ENCODE results near the gene SRPK1.

Gene SRPK1

DNA sequence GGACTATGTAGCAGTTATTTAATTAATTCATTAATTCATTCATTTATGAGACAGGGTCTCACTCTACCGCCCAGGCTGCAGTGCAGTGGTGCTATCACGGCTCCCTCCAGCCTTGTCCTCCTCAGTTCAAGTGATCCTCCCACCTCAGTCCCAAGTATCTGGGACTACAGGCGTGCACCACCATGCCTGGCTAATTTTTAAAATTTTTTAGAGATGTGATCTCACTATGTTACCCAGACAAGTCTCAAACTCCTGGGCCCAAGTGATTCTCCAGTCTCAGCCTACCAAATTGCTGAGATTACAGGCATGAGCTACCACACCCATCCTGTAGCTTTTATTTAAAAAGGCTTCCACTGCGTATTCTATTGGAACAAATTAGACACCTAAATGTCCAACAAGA is 23.4 kb downstream of the SRPK1 start:
- TF ChIP-seq ZNF274 (IDR thresholded peaks at IDR 0.05; ENCODE audit: low read depth, low read length): no peak

DNA sequence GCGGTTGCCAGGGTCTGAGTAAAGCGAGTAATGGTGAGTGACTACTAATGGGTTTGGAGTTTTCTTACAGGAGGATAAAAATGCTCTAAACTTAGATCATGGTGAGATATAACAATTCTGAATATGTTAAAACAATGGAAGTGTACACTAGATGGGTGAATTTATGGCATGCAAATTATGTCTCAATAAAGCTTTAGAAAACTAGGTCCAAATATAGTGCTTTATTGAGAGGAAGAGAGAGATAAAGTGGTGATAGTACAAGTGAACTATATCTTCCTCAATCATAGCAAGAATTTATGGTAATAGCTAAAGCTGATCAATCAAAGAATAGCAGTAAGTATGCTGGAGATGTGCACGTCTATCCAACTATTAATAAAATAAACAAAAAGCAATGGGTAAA is 23.9 kb downstream of the SRPK1 start:
- H3K4me3 ChIP-seq (ENCODE audit: low read length): no peak overlapping the region
- TF ChIP-seq ZNF274 (IDR thresholded peaks at IDR 0.05; ENCODE audit: low read depth, low read length): no peak

More for the DNA sequence above, 23.4 kb downstream of the SRPK1 start:
- H3K4me3 ChIP-seq (ENCODE audit: low read length): no peak overlapping the region

DNA sequence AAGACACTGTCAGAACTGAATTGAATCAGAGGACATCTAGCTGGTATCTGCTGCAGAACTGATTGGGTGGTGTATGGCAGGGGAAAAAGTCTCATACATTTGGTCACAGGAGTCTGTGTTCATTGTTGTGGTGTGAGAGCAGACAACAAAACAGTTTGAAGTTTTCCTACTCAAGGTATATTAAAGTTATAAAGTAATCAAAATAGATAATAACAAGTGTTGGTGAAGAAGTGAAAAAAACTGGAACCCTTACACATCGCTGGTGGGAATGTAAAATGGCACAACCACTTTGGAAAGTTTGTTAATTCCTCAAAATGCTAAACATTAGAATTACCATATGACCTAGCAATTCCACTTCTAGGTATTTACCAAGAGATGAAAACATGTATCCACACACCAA is 24.7 kb downstream of the SRPK1 start:
- TF ChIP-seq ZNF274 (IDR thresholded peaks at IDR 0.05; ENCODE audit: low read depth, low read length): no peak
- no peak overlapping the region for H3K4me3 ChIP-seq (ENCODE audit: low read length)

DNA sequence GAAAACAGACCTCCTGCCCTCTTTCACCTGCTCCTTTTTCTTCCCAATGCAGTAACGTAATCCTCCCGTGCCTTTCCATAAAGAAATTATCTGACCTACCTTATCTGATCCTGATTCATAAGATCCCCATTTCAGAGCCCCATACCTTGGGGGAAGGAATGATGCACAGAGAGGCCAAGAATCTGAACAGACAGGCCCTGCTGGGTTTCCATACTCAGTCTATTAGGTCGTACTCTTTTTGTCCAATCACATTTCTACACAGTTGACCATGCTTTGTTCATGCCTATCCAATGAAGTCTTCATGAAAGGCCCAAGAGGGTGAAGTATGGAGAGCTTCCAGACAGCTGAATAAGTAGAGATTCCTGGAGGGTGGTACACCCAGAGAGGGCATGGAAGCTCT is 25.3 kb downstream of the SRPK1 start:
- no peak for TF ChIP-seq ZNF274 (IDR thresholded peaks at IDR 0.05; ENCODE audit: low read depth, low read length)

DNA sequence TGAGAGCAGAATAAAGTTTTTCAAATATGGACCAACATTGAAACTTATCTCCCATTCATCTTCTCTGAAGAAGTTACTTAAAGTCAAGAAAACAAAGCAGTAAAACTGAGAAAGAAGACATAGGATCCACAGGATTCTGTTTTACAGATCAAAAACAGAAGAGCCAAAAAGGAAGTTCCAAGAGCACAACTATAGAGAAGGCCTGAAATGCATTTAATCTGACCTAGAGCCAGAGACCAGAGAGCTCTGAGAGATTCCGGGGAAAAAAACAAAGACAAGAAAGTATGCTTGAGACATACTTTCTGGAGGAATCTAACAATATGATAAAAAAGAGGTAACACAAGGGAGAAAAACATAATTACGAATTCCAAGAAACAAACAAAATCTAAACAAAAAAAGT is 26.1 kb downstream of the SRPK1 start:
- no peak overlapping the region for H3K4me3 ChIP-seq (ENCODE audit: low read length)
- no peak for TF ChIP-seq ZNF274 (IDR thresholded peaks at IDR 0.05; ENCODE audit: low read depth, low read length)

More for the DNA sequence above, 25.3 kb downstream of the SRPK1 start:
- no peak overlapping the region for H3K4me3 ChIP-seq (ENCODE audit: low read length)

DNA sequence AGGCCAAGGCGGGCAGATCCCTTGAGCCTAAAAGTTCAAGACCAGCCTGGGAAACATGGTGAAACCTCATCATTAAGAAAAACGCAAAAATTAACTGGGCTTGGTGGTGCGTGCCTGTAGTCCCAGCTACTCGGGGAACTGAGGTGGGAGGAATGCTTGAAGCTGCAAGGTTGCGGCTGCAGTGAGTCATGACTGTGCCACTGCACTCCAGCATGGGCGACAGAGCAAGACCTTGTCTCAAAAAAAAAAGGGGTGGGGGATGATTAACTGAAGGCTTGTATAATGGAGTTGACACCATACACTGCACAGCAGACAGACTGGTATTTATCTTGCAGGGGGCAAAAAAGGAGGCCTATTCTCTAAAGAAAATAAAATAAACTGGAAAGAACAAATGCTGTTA is 27.7 kb downstream of the SRPK1 start:
- no peak for TF ChIP-seq ZNF274 (IDR thresholded peaks at IDR 0.05; ENCODE audit: low read depth, low read length)
- no peak overlapping the region for H3K4me3 ChIP-seq (ENCODE audit: low read length)

DNA sequence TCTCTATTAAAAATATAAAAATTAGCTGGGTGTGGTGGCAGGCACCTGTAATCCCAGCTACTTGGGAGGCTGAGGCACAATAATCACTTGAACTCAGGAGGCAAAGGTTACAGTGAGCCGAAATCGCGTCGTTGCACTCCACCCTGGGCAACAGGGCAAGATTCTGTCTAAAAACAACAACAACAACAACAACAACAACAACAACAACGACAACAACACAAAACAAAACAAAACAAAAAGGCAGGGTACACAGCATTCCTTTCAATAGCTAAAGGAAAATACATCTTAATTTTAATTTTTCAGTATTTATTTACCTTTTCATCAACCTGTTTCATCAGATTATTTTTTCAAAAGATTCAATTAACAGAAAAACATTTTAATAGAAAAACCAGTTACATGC is 28.4 kb downstream of the SRPK1 start:
- H3K4me3 ChIP-seq (ENCODE audit: low read length): no peak overlapping the region

DNA sequence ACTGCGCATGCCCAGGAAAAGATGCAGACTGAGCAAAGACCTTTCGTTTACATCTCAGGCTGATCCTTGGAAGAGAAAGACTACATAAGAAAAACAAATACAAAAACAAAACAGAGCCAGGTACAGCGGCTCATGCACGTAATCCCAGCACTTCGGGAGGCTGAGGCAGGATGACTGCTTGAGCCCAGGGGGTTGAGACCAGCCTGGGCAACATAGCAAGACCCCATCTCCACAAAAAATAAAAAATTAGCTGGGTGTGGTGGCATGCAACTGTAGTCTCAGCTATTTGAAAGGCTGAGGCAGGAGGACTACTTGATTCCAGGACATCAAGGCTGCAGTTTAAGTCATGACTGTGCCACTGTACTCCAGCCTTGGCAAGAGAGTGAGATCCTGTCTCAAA is 41.7 kb downstream of the SRPK1 start:
- no peak overlapping the region for H3K4me3 ChIP-seq (ENCODE audit: low read length)

More for the DNA sequence above, 28.4 kb downstream of the SRPK1 start:
- TF ChIP-seq ZNF274 (IDR thresholded peaks at IDR 0.05; ENCODE audit: low read depth, low read length): no peak

DNA sequence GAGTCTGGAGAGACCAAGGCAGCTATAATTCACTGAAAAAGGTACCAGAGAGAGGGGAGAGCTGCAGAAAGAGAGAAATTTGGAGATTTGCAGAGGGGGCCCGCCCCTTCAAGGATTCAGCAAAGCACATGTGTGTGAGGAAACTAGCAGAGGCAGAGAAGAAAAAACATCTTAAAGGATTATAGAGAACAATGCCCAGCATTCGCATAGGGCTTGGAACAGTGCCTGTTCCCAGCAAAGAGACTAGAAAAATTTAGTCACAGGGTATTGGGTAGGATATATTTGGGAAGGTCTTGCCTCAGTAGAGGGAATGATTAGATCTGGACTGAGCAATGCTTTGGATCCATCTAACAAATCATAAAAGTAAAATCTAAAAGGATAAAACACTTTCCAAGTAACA is 44.0 kb downstream of the SRPK1 start:
- no peak for TF ChIP-seq ZNF274 (IDR thresholded peaks at IDR 0.05; ENCODE audit: low read depth, low read length)

More for the DNA sequence above, 41.7 kb downstream of the SRPK1 start:
- no peak for TF ChIP-seq ZNF274 (IDR thresholded peaks at IDR 0.05; ENCODE audit: low read depth, low read length)

DNA sequence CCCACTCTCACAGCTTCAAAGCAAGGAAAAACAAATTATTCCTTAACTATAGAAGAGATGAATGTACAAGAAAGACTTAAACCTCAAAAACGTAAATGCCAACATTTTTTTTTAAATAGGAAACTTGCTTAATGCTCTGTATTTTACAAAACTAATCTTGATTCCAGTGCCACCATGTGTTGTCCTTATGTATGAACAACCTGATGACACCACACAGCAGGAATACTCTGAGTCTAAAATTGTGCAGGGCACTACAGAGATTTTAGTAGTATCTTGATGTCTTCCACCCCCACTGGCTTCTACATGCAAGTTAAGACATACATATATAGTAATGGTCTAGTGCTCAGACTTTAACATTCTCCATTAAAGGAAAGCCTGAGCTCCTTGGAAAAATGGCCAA is 46.2 kb downstream of the SRPK1 start:
- no peak for TF ChIP-seq ZNF274 (IDR thresholded peaks at IDR 0.05; ENCODE audit: low read depth, low read length)
- no peak overlapping the region for H3K4me3 ChIP-seq (ENCODE audit: low read length)

More for the DNA sequence above, 44.0 kb downstream of the SRPK1 start:
- no peak overlapping the region for H3K4me3 ChIP-seq (ENCODE audit: low read length)

DNA sequence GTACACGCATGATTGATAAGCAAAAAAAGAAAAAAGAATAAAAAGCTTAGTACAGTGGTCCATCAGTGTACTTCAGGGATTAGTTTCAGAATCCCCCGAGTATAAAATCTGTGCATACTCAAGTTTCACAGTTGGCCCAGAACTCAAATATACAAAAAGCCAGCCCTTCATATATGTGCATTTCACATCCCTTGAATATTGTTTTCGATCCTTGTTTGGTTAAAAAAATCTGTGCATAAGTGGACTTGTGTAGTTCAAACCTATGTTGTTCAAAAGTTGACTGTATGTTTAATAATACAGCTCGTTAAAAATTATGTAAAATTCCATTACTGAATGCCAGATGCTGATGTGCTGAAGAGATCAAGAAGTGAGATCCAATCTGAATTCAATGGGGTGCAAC is 61.5 kb downstream of the SRPK1 start:
- TF ChIP-seq ZNF274 (IDR thresholded peaks at IDR 0.05; ENCODE audit: low read depth, low read length): no peak
- no peak overlapping the region for H3K4me3 ChIP-seq (ENCODE audit: low read length)

DNA sequence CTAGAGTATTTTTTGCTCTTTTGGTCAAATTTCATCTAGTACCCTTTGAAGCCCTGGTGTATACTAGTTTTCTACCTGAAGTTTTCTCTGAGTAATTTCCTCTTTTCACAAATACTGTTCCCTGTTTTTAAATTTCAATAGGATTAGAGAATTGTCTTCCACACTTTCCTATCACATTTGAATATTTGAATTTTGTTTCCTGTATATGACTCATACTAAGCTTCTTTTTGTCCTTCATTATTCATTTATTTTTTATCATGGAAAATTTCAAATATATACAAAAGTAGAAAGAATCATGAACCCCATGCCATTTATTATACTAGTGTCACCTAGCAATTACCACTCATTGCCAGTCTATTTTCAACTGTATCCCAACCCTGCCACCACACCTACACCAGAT is 63.0 kb downstream of the SRPK1 start:
- TF ChIP-seq ZNF274 (IDR thresholded peaks at IDR 0.05; ENCODE audit: low read depth, low read length): no peak

DNA sequence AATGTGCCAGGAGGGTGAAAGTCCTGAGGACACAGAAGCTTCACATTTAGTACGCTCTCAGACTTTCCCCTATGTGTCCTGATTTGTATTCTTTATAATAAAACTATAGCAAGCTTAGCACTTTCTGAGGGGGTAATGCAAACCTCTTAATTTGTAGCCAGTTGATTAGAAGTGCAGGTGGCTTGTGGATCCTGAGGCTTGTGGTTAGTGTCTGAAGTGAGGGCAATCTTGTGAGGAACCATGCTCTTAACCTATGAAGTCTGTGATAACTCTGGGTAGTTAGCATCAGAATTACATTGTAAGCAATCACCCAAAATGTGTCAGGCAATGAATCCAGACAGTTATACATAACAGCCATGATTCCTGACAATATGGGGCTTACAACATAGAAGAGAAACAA is 64.6 kb downstream of the SRPK1 start:
- H3K4me3 ChIP-seq (ENCODE audit: low read length): no peak overlapping the region
- no peak for TF ChIP-seq ZNF274 (IDR thresholded peaks at IDR 0.05; ENCODE audit: low read depth, low read length)

More for the DNA sequence above, 63.0 kb downstream of the SRPK1 start:
- H3K4me3 ChIP-seq (ENCODE audit: low read length): no peak overlapping the region

DNA sequence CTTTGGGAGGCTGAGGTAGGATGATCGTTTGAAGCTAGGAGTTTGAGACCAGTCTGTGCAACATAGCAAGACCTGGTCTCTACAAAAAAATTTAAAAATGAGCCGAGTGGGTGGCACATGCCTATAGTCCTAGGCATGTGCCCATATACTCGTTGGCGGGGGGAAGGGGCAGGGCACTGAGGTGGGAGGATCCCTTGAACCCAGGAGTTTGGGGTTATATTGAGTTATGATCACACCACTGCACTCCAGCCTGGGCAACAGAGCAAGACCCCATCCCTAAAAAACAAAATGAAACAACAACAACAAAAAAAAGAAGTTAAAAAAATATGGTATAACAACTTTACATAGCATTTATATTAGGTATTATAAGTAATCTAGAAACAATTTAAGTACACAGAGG is 67.9 kb downstream of the SRPK1 start:
- no peak overlapping the region for H3K4me3 ChIP-seq (ENCODE audit: low read length)
- TF ChIP-seq ZNF274 (IDR thresholded peaks at IDR 0.05; ENCODE audit: low read depth, low read length): no peak

DNA sequence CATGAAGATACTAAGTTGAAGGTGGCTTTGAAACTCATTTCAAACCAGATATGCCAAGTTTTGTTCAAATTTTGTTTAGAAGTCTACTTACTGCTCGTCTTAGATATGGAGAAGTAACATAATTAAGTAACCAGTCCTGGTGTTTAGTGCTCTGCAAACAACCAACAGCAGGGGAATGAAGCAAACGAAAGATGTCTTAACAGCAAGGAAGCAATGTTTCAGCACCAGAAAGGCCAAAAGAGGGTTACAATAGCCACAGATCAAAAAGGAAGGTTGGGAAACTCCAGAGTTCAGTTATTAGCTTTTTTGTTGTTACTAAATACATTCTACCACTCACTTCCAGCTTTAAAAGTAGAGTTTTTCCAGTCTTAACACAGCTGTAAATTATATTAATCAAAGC is 70.7 kb downstream of the SRPK1 start:
- no peak overlapping the region for H3K4me3 ChIP-seq (ENCODE audit: low read length)
- no peak for TF ChIP-seq ZNF274 (IDR thresholded peaks at IDR 0.05; ENCODE audit: low read depth, low read length)

DNA sequence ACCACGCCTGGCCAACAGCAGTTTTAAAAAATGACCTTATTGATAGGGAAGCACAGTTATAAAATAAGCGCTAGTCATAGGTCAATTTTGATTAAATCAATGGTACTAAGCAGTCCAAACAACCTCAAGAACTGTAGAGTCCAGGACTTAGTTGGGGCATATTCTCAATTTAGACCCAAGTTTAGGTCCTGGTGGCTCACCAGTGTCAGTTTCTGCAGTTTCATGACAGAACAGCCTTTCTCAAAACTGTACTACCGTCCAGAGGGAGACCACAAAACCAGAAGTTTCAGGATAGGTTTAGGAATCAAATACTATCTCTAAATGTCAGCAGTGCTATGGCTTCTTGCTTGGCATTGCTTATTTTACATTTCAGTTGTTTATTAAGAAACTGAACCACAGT is 76.6 kb downstream of the SRPK1 start:
- TF ChIP-seq ZNF274 (IDR thresholded peaks at IDR 0.05; ENCODE audit: low read depth, low read length): no peak
- no peak overlapping the region for H3K4me3 ChIP-seq (ENCODE audit: low read length)
